CD4-positive, alpha-beta T cell (primary cell): Measurements from ENCODE around the gene ZNF426. TPM values are rescaled to one million over a fixed set of nuclear protein-coding genes. Genes with fewer than 3 reads are reported as not detected.
"Not testable (repeated sequence)": the region's sequence is repeated elsewhere in the genome, so short reads cannot be mapped to it uniquely, and the experiment has no call there.

Source experiments
- ATAC-seq: fragments of 200-7000 bp; cut with Tn5 transposase; one replicate; pipeline ENCODE4 v1.10.0; 2022; ENCODE audit warnings: mild to moderate bottlenecking; ENCODE audit not compliant: poor library complexity
- CTCF ChIA-PET: fragments of 350-600 bp; sonication (Branson Sonifier 250); formaldehyde crosslinking; loops from one replicate; lab custom pipeline; 2021; ENCODE audit warnings: antibody characterized with exemption, inconsistent platforms; lab: Charles Lee
- POLR2A ChIA-PET: fragments of 350-600 bp; sonication (Branson Sonifier 250); formaldehyde crosslinking; loops from one replicate; lab custom pipeline; 2021; ENCODE audit warnings: antibody characterized with exemption, inconsistent platforms; lab: Charles Lee
- DNase-seq, 14 experiments: peaks; one replicate each; pipeline ENCODE4 v3.0.0-alpha.2; 2013 to 2020; ENCODE audit warnings: mixed read lengths in 2 of 14
- H3K27ac ChIP-seq, 2 donors: one replicate each; pipeline versions ENCODE4 v1.5.1 to v1.7.0; 2013; ENCODE audit warnings: low read length in 2 of 2, low read depth in 1 of 2, mild to moderate bottlenecking in 1 of 2
- H3K27me3 ChIP-seq, 2 experiments: 1 replicate in 1 of 2; 2 replicates in 1 of 2; pipeline versions ENCODE4 v1.6.1 to v1.7.0; 2013; ENCODE audit warnings: low read length in 2 of 2, control low read depth in 1 of 2, mild to moderate bottlenecking in 1 of 2, moderate library complexity in 1 of 2; ENCODE audit not compliant: insufficient read depth in 2 of 2, control insufficient read depth in 1 of 2
- H3K36me3 ChIP-seq: one replicate; pipeline ENCODE4 v1.6.1; 2013; ENCODE audit warnings: low read length, control low read depth; ENCODE audit not compliant: insufficient read depth
- H3K4me1 ChIP-seq: one replicate; pipeline ENCODE4 v1.6.1; 2013; ENCODE audit warnings: low read length, control low read depth; ENCODE audit not compliant: insufficient read depth
- H3K4me3 ChIP-seq: one replicate; pipeline ENCODE4 v1.5.1; 2013; ENCODE audit warnings: mild to moderate bottlenecking, low read length, moderate library complexity
- H3K9me3 ChIP-seq, 2 experiments: 1 replicate in 1 of 2; 2 replicates in 1 of 2; pipeline versions ENCODE4 v1.6.1 to v1.7.0; 2013; ENCODE audit warnings: low read length in 2 of 2, mild to moderate bottlenecking in 2 of 2, control low read depth in 1 of 2, moderate library complexity in 1 of 2; ENCODE audit not compliant: control insufficient read depth in 1 of 2, insufficient read depth in 1 of 2
- H3K27ac Mint-ChIP-seq: one replicate; pipeline ENCODE4 v1.8.0; 2020; ENCODE audit warnings: mixed read lengths
- H3K27me3 Mint-ChIP-seq: one replicate; pipeline ENCODE4 v1.8.0; 2021; ENCODE audit warnings: mixed read lengths
- H3K36me3 Mint-ChIP-seq: one replicate; pipeline ENCODE4 v1.8.0; 2021; ENCODE audit warnings: low read depth, mixed read lengths
- H3K4me1 Mint-ChIP-seq: one replicate; pipeline ENCODE4 v1.8.0; 2021; ENCODE audit warnings: low read depth, mixed read lengths
- H3K4me3 Mint-ChIP-seq: one replicate; pipeline ENCODE4 v1.8.0; 2020; ENCODE audit warnings: mild to moderate bottlenecking, mixed read lengths
- H3K9me3 Mint-ChIP-seq: one replicate; pipeline ENCODE4 v1.8.0; 2020; ENCODE audit warnings: mixed read lengths
- intact Hi-C, 2 experiments: fragments of 100-400 bp; cut with DNase I in 1 of 2; cut with micrococcal nuclease in 1 of 2; formaldehyde crosslinking; loops; one replicate each; pipeline versions ENCODE4 v1.15.1 to v1.9.0; 2023 to 2025; cut with DNase I, micrococcal nuclease
- total RNA-seq, 174 experiments: library from RNA in 2 of 174; stranded (reverse) in 2 of 174; gene quantifications; one replicate each; pipeline ENCODE4 v1.2.3 and lab custom pipeline; 2021 to 2026
- TF ChIP-seq, protein P1 (sequence below): fragments of 200-600 bp; IDR thresholded peaks from one replicate; pipeline ENCODE4 v1.8.0; 2022; ENCODE audit warnings: antibody characterized with exemption, mild to moderate bottlenecking

ZNF426 gene
- total RNA-seq, 2 experiments from 2014 or later = 14.9 to 15.3 TPM

- intact Hi-C loops = no loop called here
- no peaks in the 10 kb centered on the region for H3K36me3 ChIP-seq
- Mint-ChIP-seq H3K36me3 (peaks cover 44% of the 10 kb centered on the region), H3K4me3 (no peak overlapping the region), H3K4me1 (no peaks in the 10 kb centered on the region), H3K9me3 (peaks cover 9% of the 10 kb centered on the region), H3K27ac (no peak overlapping the region), H3K27me3 (no peaks in the 10 kb centered on the region)
- no peaks in the 10 kb centered on the region for H3K27me3 ChIP-seq
- POLR2A ChIA-PET = no interaction called here
- no peak for ATAC-seq
- H3K4me3 ChIP-seq = no peak overlapping the region
- H3K4me1 ChIP-seq = no peaks in the 10 kb centered on the region
- no peak for DNase-seq
- H3K9me3 ChIP-seq = peaks cover 40 to 44% of the 10 kb centered on the region in 2 experiments
- CTCF ChIA-PET = interaction anchor here (0.6 kb wide), 1 partner anchor 1306 kb away, joined by 3 read pairs; no protein-coding TSS in a partner anchor
- TF ChIP-seq, protein P1, sequence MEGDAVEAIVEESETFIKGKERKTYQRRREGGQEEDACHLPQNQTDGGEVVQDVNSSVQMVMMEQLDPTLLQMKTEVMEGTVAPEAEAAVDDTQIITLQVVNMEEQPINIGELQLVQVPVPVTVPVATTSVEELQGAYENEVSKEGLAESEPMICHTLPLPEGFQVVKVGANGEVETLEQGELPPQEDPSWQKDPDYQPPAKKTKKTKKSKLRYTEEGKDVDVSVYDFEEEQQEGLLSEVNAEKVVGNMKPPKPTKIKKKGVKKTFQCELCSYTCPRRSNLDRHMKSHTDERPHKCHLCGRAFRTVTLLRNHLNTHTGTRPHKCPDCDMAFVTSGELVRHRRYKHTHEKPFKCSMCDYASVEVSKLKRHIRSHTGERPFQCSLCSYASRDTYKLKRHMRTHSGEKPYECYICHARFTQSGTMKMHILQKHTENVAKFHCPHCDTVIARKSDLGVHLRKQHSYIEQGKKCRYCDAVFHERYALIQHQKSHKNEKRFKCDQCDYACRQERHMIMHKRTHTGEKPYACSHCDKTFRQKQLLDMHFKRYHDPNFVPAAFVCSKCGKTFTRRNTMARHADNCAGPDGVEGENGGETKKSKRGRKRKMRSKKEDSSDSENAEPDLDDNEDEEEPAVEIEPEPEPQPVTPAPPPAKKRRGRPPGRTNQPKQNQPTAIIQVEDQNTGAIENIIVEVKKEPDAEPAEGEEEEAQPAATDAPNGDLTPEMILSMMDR = no peak
- no peak overlapping the region for H3K27ac ChIP-seq
Measured at GRCh38 chr19:9552536-9553274, 14.3 kb upstream of the ZNF426 start.

- Histone ChIP-seq H3K27ac (no peak overlapping the region), H3K4me3 (no peak overlapping the region), H3K27me3 (no peaks in the 10 kb centered on the region), H3K9me3 (peaks cover 18 to 24% of the 10 kb centered on the region in 2 experiments), H3K4me1 (no peaks in the 10 kb centered on the region), H3K36me3 (no peaks in the 10 kb centered on the region)
- POLR2A ChIA-PET = no interaction called here
- intact Hi-C loops = no loop called here
- Mint-ChIP-seq H3K27ac (no peak overlapping the region), H3K9me3 (peaks cover 14% of the 10 kb centered on the region), H3K36me3 (peaks cover 23% of the 10 kb centered on the region), H3K27me3 (no peaks in the 10 kb centered on the region), H3K4me1 (no peaks in the 10 kb centered on the region), H3K4me3 (no peak overlapping the region)
- DNase-seq = no peak
- CTCF ChIA-PET = no interaction called here
- TF ChIP-seq, protein P1 = no peak
- no peak for ATAC-seq
Measured at GRCh38 chr19:9547870-9548269, 9.4 kb upstream of the ZNF426 start.

- H3K27ac ChIP-seq, CTCF ChIA-PET, H3K27ac Mint-ChIP-seq, H3K27me3 ChIP-seq, intact Hi-C loops, H3K4me3 ChIP-seq, H3K27me3 Mint-ChIP-seq, H3K36me3 ChIP-seq, H3K4me3 Mint-ChIP-seq, DNase-seq, POLR2A ChIA-PET, ATAC-seq, H3K9me3 Mint-ChIP-seq: not testable (repeated sequence)
- Histone ChIP-seq H3K9me3 (peaks cover 0 to 22% of the 10 kb centered on the region in 2 experiments), H3K4me1 (peaks cover 16% of the 10 kb centered on the region)
- peaks cover 41% of the 10 kb centered on the region for H3K36me3 Mint-ChIP-seq
- peaks cover 26% of the 10 kb centered on the region for H3K4me1 Mint-ChIP-seq
Measured at GRCh38 chr19:9541281-9541680, 2.8 kb upstream of the ZNF426 start.

- Mint-ChIP-seq H3K4me1 (peaks cover 32% of the 10 kb centered on the region), H3K4me3 (peak overlapping the region; percentile 95), H3K27ac (peak overlapping the region; percentile 98), H3K36me3 (peaks cover 55% of the 10 kb centered on the region), H3K9me3 (peaks cover 12% of the 10 kb centered on the region)
- POLR2A ChIA-PET = interaction anchor here (1.1 kb wide), 1 partner anchor 104 kb away, joined by 3 read pairs; the partner anchor contains the start of gene ZNF266
- ATAC-seq, CTCF ChIA-PET, H3K4me3 ChIP-seq, H3K27me3 Mint-ChIP-seq, H3K27ac ChIP-seq, DNase-seq, H3K27me3 ChIP-seq: not testable (repeated sequence)
- H3K36me3 ChIP-seq = peaks cover 12% of the 10 kb centered on the region
- peaks cover 16% of the 10 kb centered on the region for H3K4me1 ChIP-seq
- H3K9me3 ChIP-seq = peaks cover 13 to 22% of the 10 kb centered on the region in 2 experiments
- intact Hi-C loops = loop anchor here (5.0 to 10.0 kb wide), 4 partner anchors 45 to 708 kb away; partner anchors contain the start of genes MBD3L1 (in 1 of the 2), ZNF121 (in 1 of the 2), ZNF266 (in 1 of the 2) and ZNF558 (in 1 of the 2)
Measured at GRCh38 chr19:9539921-9540320, 1.5 kb upstream of the ZNF426 start.

- CTCF ChIA-PET, ATAC-seq, H3K27me3 ChIP-seq, H3K4me3 ChIP-seq, H3K27me3 Mint-ChIP-seq, DNase-seq: not testable (repeated sequence)
- intact Hi-C loops = loop anchor here (5.0 to 10.0 kb wide), 4 partner anchors 46 to 707 kb away; partner anchors contain the start of genes MBD3L1 (in 1 of the 2), ZNF121 (in 1 of the 2), ZNF266 (in 1 of the 2) and ZNF558 (in 1 of the 2)
- peaks cover 19% of the 10 kb centered on the region for H3K36me3 ChIP-seq
- peaks cover 32% of the 10 kb centered on the region for H3K4me1 Mint-ChIP-seq
- H3K9me3 Mint-ChIP-seq = peaks cover 12% of the 10 kb centered on the region
- peaks cover 19 to 30% of the 10 kb centered on the region in 2 experiments for H3K9me3 ChIP-seq
- H3K36me3 Mint-ChIP-seq = peaks cover 62% of the 10 kb centered on the region
- H3K27ac Mint-ChIP-seq = peak overlapping the region; percentile 98
- peaks cover 16% of the 10 kb centered on the region for H3K4me1 ChIP-seq
- POLR2A ChIA-PET = interaction anchor here (0.5 to 1.1 kb wide), 2 partner anchors 104 to 233 kb away, joined by 3 read pairs; partner anchors contain the start of gene ZNF266
- H3K4me3 Mint-ChIP-seq = peak overlapping the region; percentile 95
- peak overlapping the region in 1 of 2 donors; percentile 84 for H3K27ac ChIP-seq
Measured at GRCh38 chr19:9539201-9539600, 756 bp upstream of the ZNF426 start.
